ENCODE results near the gene INIP. TPM values are rescaled to one million over a fixed set of nuclear protein-coding genes. Genes with fewer than 3 reads are reported as not detected.

Gene INIP
- total and polyA plus RNA-seq, 2 of the 13 experiments (the other 11 are each of a cell fraction or from before 2014, with no cell fraction given) = 13.6 to 28.6 TPM

DNA sequence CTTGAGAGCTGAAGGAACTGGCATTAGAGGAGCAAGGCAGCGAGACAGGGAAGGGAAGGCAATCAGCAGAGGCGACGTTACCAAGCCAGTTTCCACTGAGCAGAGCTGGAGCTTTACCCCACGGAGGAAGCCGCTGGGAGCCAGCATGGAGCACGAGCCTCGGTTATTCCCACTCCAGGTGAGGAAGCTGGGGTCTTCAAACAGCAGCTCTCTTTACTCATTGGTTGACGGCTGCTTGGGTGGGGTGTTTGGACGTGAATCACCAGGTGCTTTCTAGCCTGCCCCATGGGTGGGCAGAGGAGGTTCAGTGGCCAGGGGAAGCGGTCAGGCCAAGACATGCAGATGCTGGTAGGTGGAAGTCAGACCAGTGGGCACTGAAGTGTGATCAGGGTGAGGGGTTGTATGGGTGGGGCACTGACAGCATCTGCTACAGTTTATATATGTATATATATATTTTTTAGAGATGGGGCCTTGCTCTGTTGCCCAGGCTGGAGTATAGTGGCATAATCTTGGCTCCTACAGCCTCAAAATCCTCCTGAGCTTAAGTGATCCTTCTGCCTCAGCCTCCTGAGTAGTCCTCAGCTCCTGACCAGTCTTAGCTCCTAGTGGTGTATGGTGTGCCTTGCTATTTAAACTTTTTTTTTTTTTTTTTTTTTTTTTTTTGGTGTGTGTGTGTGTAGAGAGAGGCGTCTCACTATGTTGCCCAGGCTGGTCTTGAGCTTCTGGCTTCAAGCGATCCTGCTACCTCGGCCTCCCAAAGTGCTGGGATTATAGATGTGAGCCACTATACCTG lies 45.0 kb upstream of the INIP start (continued):
- TF ChIP-seq TEAD3 (CRISPR knock-in tag; optimal IDR thresholded peaks at IDR 0.05; ENCODE audit: borderline replicate concordance) (no peak), IKZF4 (CRISPR knock-in tag; IDR thresholded peaks at IDR 0.05; ENCODE audit: borderline replicate concordance, low read depth, not compliant biosample characterization) (no peak), ZNF30 (CRISPR knock-in tag; IDR thresholded peaks at IDR 0.05) (no peak), ZNF878 (CRISPR knock-in tag; IDR thresholded peaks at IDR 0.05) (no peak), NKX3-1 (CRISPR knock-in tag; IDR thresholded peaks at IDR 0.05) (no peak), NR3C1 (CRISPR knock-in tag; IDR thresholded peaks at IDR 0.05) (no peak)
- TF ChIP-seq, protein P1, sequence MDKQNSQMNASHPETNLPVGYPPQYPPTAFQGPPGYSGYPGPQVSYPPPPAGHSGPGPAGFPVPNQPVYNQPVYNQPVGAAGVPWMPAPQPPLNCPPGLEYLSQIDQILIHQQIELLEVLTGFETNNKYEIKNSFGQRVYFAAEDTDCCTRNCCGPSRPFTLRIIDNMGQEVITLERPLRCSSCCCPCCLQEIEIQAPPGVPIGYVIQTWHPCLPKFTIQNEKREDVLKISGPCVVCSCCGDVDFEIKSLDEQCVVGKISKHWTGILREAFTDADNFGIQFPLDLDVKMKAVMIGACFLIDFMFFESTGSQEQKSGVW (CRISPR knock-in tag; IDR thresholded peaks at IDR 0.05; ENCODE audit: borderline replicate concordance) = no peak
- TF ChIP-seq, protein P2, sequence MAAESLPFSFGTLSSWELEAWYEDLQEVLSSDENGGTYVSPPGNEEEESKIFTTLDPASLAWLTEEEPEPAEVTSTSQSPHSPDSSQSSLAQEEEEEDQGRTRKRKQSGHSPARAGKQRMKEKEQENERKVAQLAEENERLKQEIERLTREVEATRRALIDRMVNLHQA (CRISPR knock-in tag; IDR thresholded peaks at IDR 0.05) = no peak
- TF ChIP-seq, protein P3, sequence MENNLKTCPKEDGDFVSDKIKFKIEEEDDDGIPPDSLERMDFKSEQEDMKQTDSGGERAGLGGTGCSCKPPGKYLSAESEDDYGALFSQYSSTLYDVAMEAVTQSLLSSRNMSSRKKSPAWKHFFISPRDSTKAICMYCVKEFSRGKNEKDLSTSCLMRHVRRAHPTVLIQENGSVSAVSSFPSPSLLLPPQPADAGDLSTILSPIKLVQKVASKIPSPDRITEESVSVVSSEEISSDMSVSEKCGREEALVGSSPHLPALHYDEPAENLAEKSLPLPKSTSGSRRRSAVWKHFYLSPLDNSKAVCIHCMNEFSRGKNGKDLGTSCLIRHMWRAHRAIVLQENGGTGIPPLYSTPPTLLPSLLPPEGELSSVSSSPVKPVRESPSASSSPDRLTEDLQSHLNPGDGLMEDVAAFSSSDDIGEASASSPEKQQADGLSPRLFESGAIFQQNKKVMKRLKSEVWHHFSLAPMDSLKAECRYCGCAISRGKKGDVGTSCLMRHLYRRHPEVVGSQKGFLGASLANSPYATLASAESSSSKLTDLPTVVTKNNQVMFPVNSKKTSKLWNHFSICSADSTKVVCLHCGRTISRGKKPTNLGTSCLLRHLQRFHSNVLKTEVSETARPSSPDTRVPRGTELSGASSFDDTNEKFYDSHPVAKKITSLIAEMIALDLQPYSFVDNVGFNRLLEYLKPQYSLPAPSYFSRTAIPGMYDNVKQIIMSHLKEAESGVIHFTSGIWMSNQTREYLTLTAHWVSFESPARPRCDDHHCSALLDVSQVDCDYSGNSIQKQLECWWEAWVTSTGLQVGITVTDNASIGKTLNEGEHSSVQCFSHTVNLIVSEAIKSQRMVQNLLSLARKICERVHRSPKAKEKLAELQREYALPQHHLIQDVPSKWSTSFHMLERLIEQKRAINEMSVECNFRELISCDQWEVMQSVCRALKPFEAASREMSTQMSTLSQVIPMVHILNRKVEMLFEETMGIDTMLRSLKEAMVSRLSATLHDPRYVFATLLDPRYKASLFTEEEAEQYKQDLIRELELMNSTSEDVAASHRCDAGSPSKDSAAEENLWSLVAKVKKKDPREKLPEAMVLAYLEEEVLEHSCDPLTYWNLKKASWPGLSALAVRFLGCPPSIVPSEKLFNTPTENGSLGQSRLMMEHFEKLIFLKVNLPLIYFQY (CRISPR knock-in tag; IDR thresholded peaks at IDR 0.05; ENCODE audit: borderline replicate concordance) = no peak
